Measurements from ENCODE around the gene NSD1.

Gene NSD1

DNA sequence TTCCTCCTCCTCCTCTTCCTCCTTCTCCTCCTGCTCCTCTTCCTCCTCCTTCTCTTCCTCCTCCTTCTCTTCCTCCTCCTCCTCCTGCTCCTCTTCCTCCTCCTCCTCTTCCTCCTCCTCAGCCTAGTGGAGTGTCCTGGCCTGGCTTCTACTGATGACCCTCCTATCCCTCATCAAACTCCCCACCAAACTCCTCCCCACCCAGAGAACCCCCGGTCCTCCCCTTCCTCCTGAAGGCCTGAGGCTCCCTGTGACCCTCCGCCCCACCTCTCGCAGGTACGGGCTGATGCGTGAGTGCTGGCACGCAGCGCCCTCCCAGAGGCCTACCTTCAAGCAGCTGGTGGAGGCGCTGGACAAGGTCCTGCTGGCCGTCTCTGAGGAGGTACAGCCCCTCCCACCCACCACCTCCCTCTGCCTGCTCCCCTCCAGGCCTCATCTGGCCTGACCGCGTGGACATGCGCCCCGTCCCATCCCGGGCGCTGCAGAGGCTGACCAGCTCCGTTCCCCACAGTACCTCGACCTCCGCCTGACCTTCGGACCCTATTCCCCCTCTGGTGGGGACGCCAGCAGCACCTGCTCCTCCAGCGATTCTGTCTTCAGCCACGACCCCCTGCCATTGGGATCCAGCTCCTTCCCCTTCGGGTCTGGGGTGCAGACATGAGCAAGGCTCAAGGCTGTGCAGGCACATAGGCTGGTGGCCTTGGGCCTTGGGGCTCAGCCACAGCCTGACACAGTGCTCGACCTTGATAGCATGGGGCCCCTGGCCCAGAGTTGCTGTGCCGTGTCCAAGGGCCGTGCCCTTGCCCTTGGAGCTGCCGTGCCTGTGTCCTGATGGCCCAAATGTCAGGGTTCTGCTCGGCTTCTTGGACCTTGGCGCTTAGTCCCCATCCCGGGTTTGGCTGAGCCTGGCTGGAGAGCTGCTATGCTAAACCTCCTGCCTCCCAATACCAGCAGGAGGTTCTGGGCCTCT lies 36.3 kb upstream of the NSD1 start:
- no peak for DNase-seq

DNA sequence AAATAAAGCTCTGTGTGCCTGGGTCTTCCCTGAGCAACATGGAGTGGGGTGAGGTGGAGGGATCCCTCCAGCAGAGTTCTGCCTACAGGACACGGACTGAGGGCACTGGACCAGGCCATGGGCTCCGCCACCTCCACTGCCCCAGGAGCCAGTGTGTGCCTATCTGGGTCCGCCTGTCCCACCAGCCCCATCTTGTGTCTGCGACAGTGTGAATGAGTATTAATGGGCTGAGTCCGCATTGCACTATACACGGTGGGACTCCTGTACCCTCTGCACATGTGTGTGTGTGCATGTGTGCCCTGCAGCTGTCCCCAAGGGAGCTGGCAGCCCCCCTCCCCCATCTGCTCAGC lies 35.5 kb upstream of the NSD1 start:
- DNase-seq, result no peak

DNA sequence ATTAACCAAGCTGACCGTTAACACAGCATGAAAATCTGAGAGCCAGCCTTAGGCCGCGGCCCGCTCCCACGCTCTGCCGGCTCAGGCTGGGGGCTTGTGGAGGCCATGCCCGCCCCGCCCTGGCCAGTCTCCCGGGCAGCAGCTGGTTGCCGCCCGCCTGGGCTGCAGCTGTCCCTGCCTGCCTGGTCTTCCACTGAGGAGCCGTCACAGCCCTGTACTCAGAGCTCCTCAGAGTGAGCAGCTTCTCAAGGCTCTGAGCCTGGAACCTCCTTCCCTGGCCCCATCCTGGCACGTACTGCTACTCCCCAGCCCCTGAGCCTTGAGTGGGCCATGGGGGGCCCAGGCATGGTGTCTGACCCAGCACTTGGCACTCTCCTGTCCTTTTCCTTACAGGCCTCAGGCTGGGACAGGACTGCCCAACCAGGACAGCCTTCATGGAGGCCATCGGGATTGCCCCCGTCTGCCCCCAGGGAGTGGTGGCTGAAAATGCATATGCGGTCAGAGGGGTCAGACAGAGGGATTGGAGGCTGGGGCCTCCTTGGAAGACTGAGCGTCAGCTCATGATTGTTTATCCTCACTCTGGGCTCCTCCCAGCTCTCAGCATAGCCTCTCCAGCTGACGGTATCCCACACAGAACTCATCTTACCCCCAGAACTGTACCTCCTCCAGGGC lies 35.0 kb upstream of the NSD1 start:
- no peak for DNase-seq

GRCh38 chr5:177099422-177100093 lies 34.0 kb upstream of the NSD1 start:
- no peak for DNase-seq

DNA sequence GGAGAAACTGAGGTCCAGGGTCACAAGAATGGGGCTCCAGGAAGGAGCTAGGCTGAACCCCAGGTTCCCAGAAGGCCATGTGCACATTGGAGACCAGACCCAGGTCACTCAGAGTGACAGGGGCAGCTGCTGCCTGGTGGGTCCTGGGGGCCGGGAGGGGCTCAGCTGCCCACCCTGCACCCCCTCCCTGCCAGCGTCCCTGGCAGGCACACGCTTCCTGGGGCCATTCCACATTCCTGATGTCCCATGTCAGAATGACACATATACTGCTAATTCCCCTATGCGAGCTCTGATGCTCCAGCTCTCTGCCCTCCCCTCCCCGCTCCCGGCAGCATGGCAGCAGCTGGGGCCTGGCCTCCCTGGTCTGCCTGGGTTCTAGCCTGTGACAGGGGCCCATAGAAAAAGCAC lies 32.9 kb upstream of the NSD1 start:
- no peak for DNase-seq

DNA sequence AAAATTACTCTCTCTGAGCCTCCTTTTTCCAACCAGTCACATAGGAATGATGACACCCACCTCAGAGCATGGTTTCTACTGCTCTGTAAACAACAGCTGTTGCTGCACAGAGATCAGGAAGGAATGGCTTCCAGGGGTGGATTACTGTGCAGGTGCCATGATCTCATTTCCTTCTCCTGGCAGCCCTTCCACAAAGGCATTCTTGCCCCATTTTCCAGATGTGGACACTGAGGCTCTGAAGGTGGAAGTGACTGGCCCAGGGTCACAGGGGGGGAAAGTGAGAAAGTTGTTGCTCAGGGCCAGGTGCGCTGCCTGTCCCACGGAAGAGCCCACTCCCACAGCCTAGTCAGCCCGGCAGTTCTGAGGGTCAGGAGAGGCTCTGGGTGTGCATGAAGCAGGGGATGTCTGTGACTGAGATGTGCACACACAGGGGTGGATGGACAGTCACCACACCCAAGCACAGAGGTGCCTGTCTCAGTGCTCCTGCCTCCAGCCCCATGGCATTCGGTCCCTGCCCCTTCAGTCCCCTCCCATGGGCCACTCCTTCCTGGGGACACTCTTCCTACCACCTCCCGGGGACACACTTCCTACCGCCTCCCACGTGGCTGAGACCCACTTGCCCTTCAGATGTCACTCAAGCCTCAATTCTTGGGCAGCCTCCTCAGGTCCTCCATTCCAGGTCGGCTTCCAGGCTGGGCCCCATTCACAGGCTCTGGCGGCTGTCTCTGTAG lies 29.9 kb upstream of the NSD1 start:
- no peak for DNase-seq

- DNase-seq, result no peak
Observed at GRCh38 chr5:177105691-177106476, 27.7 kb upstream of the NSD1 start.

- no peak for DNase-seq
Observed at GRCh38 chr5:177107159-177107558, 26.4 kb upstream of the NSD1 start.

- no peak for DNase-seq
Observed at GRCh38 chr5:177109810-177110209, 23.8 kb upstream of the NSD1 start.

- DNase-seq, result peak in 1 of 2 experiments; percentile 13
Observed at GRCh38 chr5:177111720-177112394, 21.7 kb upstream of the NSD1 start.

DNA sequence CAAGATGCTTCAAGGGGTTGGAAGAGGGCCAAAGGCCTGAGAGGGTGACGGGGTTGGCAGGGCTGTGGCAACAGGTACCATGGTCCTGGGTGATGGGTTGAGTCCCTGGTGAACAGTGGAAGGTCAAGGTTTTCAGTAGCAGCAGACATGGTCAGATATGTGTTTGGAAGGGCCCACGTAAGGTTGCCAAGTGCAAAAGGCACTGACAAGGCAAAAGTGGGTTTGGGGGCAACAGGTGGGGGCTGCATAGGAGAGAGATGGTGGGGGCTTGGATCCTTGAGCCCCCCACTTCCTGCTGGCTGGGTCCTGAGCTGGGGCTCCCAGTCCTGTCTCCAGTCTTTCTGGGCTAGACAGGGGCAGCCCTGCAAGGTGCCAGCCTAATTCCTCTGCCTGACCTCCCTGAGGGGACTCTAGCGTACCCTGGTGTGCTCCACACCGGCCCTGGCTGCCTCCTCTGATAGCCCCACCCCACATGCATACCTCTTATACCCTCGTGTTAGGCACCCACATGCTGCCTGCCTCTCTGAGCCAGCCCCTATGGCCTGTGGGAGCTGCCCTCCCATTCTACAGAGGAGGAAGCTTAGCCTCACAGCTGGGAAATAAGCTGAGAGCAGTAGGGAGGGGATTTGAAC lies 20.9 kb upstream of the NSD1 start:
- no peak for DNase-seq

DNA sequence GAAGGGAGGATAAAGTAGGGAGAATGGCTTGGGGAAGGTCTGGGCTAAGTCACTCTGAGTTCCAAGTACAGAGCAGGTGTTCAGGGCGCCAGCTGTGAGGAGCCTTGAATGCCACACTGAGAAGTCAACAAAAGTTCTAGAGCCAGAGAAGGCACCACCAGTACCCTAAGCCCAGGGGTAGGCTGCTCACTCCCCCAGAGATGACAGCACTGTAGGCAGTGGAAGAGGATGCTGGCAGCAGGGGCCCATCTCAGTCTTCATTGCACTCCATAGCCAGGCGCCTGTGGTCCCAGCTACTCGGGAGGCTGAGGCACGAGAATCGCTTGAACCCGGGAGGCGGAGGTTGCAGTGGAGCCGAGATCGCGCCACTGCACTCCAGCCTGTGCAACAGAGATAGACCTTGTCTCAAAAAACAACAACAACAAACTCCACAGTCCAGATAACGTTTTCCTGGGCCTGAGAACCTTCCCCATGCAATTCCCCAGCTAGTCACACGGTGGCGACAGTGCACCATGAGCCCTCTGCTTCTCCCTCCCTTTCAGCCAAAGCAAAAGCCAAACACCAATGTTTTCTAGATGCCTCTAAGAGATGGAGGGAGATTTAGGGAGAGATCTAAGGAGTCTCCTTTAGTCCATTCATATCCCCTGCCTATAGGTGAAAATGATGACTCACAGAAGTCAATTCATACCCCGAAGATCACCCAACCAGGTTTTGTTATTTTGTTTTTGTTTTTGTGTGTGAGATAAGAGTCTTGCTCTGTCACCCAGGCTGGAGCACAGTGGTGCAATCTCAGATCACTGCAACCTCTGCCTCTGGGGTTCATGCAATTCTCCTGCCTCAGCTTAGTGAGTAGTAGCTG lies 19.8 kb upstream of the NSD1 start:
- DNase-seq, result peak; percentile 19 to 20

- DNase-seq, result peak; percentile 38 to 83
Observed at GRCh38 chr5:177116631-177117373, 16.8 kb upstream of the NSD1 start.

DNA sequence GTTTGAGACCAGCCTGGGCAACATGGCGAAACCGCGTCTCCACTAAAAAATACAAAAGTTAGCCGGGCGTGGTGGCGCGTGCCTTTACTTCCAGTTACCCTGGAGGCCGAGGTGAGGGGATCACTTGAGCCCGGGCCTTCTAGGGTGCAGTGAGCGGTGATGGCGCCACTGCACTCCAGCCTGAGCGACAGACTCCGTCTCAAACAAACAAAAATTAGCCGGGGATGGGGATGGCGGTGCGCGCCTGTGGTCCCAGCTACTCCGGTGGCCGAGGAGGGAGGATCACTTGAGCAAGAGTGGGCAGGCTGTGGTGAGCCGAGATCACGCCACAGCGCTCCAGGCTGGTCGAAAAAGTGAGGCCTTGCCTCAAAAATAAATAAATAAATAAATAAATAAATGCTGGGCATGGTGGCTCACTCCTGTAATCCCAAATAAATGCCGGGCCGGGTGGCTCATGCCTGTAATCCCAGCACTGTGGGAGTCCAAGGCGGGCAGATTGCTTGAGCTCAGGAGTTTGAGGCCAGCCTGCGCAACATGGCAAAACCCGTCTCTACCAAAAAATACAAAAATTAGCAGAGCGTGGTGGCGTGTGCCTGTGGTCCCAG lies 16.0 kb upstream of the NSD1 start:
- no peak for DNase-seq

- DNase-seq, result no peak
Observed at GRCh38 chr5:177122566-177122965, 11.0 kb upstream of the NSD1 start.

- DNase-seq, result no peak
Observed at GRCh38 chr5:177123789-177124485, 9.6 kb upstream of the NSD1 start.

DNA sequence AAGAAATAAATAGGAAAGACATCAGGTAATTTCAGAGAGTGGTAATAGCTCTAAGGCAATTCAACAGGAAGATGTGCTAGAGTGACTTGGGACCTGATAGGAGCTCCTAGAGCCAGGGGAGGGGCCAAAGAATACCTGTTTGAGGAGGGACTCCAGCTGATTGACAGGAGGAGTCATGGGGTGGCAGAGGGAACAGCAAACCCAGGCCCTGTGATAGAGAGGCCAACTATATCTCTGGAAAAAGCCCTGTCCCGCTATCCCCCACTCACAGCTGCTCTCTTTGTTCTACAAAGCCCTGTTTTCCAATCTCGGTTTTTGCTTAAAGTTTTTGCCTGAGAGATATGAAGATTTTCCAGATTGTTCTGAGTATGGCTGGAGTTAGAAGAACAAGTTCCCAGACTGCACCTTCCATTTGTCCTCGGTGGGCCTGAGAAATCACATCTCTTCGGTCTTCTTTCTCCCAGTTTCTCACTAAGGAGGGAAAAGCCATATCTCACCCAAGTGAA lies 9.0 kb upstream of the NSD1 start:
- no peak for DNase-seq

GRCh38 chr5:177126771-177127170 lies 6.8 kb upstream of the NSD1 start:
- no peak for DNase-seq

Measured in NCI-H1930 (cell line).